ENCODE results near the gene RFPL4A. TPM values are rescaled to one million over a fixed set of nuclear protein-coding genes. Genes with fewer than 3 reads are reported as not detected.

Gene RFPL4A
- total and polyA plus RNA-seq, 2 of the 13 experiments (the other 11 are each of a cell fraction or from before 2014, with no cell fraction given): not detected

DNA sequence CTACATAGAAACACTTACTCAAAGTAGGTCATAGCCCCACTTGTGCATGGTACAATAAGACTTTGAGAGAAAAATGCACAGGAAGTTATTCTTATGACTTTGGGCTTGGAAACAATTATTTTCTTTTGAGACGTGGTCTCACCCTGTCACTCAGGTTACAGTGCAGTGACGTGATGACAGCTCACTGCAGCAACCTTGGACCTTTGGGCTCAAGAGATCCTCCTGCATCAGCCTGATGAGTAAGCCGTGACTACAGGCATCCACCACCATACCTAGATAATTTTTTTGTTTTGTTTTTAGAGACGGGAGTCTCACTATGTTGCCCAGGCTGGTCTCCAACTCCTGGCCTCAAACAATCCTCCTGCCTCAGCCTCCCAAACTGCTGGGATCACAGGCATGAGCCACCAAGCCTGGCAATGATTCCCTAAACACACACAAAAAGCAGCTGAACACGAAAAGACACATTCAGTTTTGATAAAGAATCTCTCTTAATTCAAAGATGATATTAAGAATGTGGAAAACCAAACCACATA lies 38.6 kb upstream of the RFPL4A start (continued):
- TF ChIP-seq ZNF746 (CRISPR knock-in tag; IDR thresholded peaks at IDR 0.05) (no peak), U2AF2 (IDR thresholded peaks at IDR 0.05; ENCODE audit: low read depth, low read length) (no peak), ZNF224 (CRISPR knock-in tag; IDR thresholded peaks at IDR 0.05) (no peak), ZSCAN21 (CRISPR knock-in tag; IDR thresholded peaks at IDR 0.05; ENCODE audit: borderline replicate concordance) (no peak), ZNF441 (CRISPR knock-in tag; IDR thresholded peaks at IDR 0.05; ENCODE audit: borderline replicate concordance) (no peak), GATA4 (IDR thresholded peaks at IDR 0.05; ENCODE audit: borderline replicate concordance, low read depth) (no peak), PHF5A (CRISPR knock-in tag; IDR thresholded peaks at IDR 0.05; ENCODE audit: low read depth, unreplicated experiment) (no peak), NONO (IDR thresholded peaks at IDR 0.05) (no peak), NONO (CRISPR knock-in tag; conservative IDR thresholded peaks at IDR 0.05) (no peak), ZNF792 (CRISPR knock-in tag; IDR thresholded peaks at IDR 0.05) (no peak), POGZ (CRISPR knock-in tag; IDR thresholded peaks at IDR 0.05) (no peak), ZNF552 (CRISPR knock-in tag; IDR thresholded peaks at IDR 0.05; ENCODE audit: borderline replicate concordance) (no peak), ZNF616 (CRISPR knock-in tag; IDR thresholded peaks at IDR 0.05; ENCODE audit: low read depth) (no peak), SMARCC2 (IDR thresholded peaks at IDR 0.05) (no peak), ZNF33A (CRISPR knock-in tag; IDR thresholded peaks at IDR 0.05; ENCODE audit: borderline replicate concordance) (no peak)
- TF ChIP-seq, protein P1, sequence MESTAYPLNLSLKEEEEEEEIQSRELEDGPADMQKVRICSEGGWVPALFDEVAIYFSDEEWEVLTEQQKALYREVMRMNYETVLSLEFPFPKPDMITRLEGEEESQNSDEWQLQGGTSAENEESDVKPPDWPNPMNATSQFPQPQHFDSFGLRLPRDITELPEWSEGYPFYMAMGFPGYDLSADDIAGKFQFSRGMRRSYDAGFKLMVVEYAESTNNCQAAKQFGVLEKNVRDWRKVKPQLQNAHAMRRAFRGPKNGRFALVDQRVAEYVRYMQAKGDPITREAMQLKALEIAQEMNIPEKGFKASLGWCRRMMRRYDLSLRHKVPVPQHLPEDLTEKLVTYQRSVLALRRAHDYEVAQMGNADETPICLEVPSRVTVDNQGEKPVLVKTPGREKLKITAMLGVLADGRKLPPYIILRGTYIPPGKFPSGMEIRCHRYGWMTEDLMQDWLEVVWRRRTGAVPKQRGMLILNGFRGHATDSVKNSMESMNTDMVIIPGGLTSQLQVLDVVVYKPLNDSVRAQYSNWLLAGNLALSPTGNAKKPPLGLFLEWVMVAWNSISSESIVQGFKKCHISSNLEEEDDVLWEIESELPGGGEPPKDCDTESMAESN (CRISPR knock-in tag; conservative IDR thresholded peaks at IDR 0.05): no peak
- TF ChIP-seq, protein P2, sequence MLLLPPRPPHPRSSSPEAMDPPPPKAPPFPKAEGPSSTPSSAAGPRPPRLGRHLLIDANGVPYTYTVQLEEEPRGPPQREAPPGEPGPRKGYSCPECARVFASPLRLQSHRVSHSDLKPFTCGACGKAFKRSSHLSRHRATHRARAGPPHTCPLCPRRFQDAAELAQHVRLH (CRISPR knock-in tag; IDR thresholded peaks at IDR 0.05; ENCODE audit: borderline replicate concordance, low read depth): no peak
- TF ChIP-seq, protein P3, sequence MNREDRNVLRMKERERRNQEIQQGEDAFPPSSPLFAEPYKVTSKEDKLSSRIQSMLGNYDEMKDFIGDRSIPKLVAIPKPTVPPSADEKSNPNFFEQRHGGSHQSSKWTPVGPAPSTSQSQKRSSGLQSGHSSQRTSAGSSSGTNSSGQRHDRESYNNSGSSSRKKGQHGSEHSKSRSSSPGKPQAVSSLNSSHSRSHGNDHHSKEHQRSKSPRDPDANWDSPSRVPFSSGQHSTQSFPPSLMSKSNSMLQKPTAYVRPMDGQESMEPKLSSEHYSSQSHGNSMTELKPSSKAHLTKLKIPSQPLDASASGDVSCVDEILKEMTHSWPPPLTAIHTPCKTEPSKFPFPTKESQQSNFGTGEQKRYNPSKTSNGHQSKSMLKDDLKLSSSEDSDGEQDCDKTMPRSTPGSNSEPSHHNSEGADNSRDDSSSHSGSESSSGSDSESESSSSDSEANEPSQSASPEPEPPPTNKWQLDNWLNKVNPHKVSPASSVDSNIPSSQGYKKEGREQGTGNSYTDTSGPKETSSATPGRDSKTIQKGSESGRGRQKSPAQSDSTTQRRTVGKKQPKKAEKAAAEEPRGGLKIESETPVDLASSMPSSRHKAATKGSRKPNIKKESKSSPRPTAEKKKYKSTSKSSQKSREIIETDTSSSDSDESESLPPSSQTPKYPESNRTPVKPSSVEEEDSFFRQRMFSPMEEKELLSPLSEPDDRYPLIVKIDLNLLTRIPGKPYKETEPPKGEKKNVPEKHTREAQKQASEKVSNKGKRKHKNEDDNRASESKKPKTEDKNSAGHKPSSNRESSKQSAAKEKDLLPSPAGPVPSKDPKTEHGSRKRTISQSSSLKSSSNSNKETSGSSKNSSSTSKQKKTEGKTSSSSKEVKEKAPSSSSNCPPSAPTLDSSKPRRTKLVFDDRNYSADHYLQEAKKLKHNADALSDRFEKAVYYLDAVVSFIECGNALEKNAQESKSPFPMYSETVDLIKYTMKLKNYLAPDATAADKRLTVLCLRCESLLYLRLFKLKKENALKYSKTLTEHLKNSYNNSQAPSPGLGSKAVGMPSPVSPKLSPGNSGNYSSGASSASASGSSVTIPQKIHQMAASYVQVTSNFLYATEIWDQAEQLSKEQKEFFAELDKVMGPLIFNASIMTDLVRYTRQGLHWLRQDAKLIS (CRISPR knock-in tag; IDR thresholded peaks at IDR 0.05): no peak
- TF ChIP-seq, protein P4, sequence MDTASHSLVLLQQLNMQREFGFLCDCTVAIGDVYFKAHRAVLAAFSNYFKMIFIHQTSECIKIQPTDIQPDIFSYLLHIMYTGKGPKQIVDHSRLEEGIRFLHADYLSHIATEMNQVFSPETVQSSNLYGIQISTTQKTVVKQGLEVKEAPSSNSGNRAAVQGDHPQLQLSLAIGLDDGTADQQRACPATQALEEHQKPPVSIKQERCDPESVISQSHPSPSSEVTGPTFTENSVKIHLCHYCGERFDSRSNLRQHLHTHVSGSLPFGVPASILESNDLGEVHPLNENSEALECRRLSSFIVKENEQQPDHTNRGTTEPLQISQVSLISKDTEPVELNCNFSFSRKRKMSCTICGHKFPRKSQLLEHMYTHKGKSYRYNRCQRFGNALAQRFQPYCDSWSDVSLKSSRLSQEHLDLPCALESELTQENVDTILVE (CRISPR knock-in tag; IDR thresholded peaks at IDR 0.05): no peak
- TF ChIP-seq, protein P5, sequence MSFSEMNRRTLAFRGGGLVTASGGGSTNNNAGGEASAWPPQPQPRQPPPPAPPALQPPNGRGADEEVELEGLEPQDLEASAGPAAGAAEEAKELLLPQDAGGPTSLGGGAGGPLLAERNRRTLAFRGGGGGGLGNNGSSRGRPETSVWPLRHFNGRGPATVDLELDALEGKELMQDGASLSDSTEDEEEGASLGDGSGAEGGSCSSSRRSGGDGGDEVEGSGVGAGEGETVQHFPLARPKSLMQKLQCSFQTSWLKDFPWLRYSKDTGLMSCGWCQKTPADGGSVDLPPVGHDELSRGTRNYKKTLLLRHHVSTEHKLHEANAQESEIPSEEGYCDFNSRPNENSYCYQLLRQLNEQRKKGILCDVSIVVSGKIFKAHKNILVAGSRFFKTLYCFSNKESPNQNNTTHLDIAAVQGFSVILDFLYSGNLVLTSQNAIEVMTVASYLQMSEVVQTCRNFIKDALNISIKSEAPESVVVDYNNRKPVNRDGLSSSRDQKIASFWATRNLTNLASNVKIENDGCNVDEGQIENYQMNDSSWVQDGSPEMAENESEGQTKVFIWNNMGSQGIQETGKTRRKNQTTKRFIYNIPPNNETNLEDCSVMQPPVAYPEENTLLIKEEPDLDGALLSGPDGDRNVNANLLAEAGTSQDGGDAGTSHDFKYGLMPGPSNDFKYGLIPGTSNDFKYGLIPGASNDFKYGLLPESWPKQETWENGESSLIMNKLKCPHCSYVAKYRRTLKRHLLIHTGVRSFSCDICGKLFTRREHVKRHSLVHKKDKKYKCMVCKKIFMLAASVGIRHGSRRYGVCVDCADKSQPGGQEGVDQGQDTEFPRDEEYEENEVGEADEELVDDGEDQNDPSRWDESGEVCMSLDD (CRISPR knock-in tag; IDR thresholded peaks at IDR 0.05; ENCODE audit: borderline replicate concordance): no peak
